HEK293T (cell line): ENCODE results near the gene PDSS2.

ENCODE experiments used
- CTCF ChIA-PET: fragments of 350-600 bp; formaldehyde crosslinking; extraction: SDS; loops from one replicate; lab custom pipeline; 2021; ENCODE audit warnings: antibody characterized with exemption, inconsistent platforms; lab: Yijun Ruan, JAX
- POLR2A ChIA-PET: fragments of 350-600 bp; formaldehyde crosslinking; extraction: SDS; loops from one replicate; lab custom pipeline; 2020; ENCODE audit warnings: antibody characterized with exemption, inconsistent platforms; lab: Yijun Ruan, JAX
- DNase-seq: peaks from one replicate; pipeline ENCODE4 v3.0.0; 2012; ENCODE audit warnings: mixed read lengths; ENCODE audit errors: extremely low spot score
- ARNT ChIP-seq: fragments of 450-650 bp; IDR thresholded peaks from 2 replicates; pipeline ENCODE4 v1.6.1; 2017; ENCODE audit warnings: mild to moderate bottlenecking
- BHLHE40 ChIP-seq: fragments of 450-650 bp; IDR thresholded peaks from 2 replicates; pipeline ENCODE4 v1.6.1; 2016; ENCODE audit warnings: mild to moderate bottlenecking, moderate library complexity, borderline replicate concordance
- CTBP1 ChIP-seq: fragments of 450-650 bp; IDR thresholded peaks from 2 replicates; pipeline ENCODE4 v1.6.1; 2016; ENCODE audit warnings: borderline replicate concordance
- ELF4 ChIP-seq: fragments of 450-650 bp; IDR thresholded peaks from 2 replicates; pipeline ENCODE4 v1.6.1; 2017; ENCODE audit warnings: antibody characterized with exemption
- FOXA1 ChIP-seq: fragments of 450-650 bp; IDR thresholded peaks from 2 replicates; pipeline ENCODE4 v1.6.1; 2016; ENCODE audit warnings: mild to moderate bottlenecking
- FOXK2 ChIP-seq: fragments of 450-650 bp; IDR thresholded peaks from 2 replicates; pipeline ENCODE4 v1.6.1; 2016; ENCODE audit warnings: mild to moderate bottlenecking
- FOXM1 ChIP-seq: fragments of 450-650 bp; IDR thresholded peaks from 2 replicates; pipeline ENCODE4 v1.6.1; 2017; ENCODE audit warnings: mild to moderate bottlenecking, borderline replicate concordance
- HDGF ChIP-seq: fragments of 450-650 bp; IDR thresholded peaks from 2 replicates; pipeline ENCODE4 v1.6.1; 2017; ENCODE audit warnings: antibody characterized with exemption, borderline replicate concordance
- L3MBTL2 ChIP-seq: fragments of 450-650 bp; conservative IDR thresholded peaks from 2 replicates; pipeline ENCODE4 v1.6.1; 2016; ENCODE audit warnings: mild to moderate bottlenecking
- LEF1 ChIP-seq: fragments of 450-650 bp; IDR thresholded peaks from 2 replicates; pipeline ENCODE4 v1.6.1; 2017; ENCODE audit warnings: mild to moderate bottlenecking, borderline replicate concordance
- NFRKB ChIP-seq: fragments of 450-650 bp; IDR thresholded peaks from 2 replicates; pipeline ENCODE4 v1.6.1; 2016; ENCODE audit warnings: mild to moderate bottlenecking, moderate library complexity
- PKNOX1 ChIP-seq: fragments of 450-650 bp; IDR thresholded peaks from 2 replicates; pipeline ENCODE4 v1.6.1; 2016
- SP1 ChIP-seq: fragments of 450-650 bp; IDR thresholded peaks from 2 replicates; pipeline ENCODE4 v1.6.1; 2017
- SUZ12 ChIP-seq: fragments of 450-650 bp; IDR thresholded peaks from 2 replicates; pipeline ENCODE4 v1.6.1; 2016; ENCODE audit warnings: mild to moderate bottlenecking
- TARDBP ChIP-seq: fragments of 450-650 bp; IDR thresholded peaks from 2 replicates; pipeline ENCODE4 v1.6.1; 2016
- ZNF384 ChIP-seq: fragments of 450-650 bp; IDR thresholded peaks from 2 replicates; pipeline ENCODE4 v1.6.1; 2016

PDSS2 gene

GRCh38 chr6:107344383-107344782, 115.0 kb downstream of the PDSS2 start:
- DNase-seq: no peak
- TF ChIP-seq TARDBP (no peak), ARNT (no peak), BHLHE40 (no peak), ZNF384 (no peak), NFRKB (no peak), FOXM1 (no peak), ELF4 (no peak), FOXA1 (no peak), L3MBTL2 (no peak), CTBP1 (no peak)
- ChIA-PET POLR2A (no interaction called here), CTCF (no interaction called here)

GRCh38 chr6:107342144-107342543, 117.2 kb downstream of the PDSS2 start:
- POLR2A ChIA-PET: interaction anchor here (0.5 to 0.6 kb wide), 2 partner anchors 83 to 117 kb away, joined by 3 read pairs; partner anchors contain the start of gene PDSS2
- CTCF ChIA-PET: no interaction called here
- no peak for DNase-seq

GRCh38 chr6:107340881-107341280, 118.5 kb downstream of the PDSS2 start:
- ChIA-PET POLR2A (no interaction called here), CTCF (no interaction called here)
- TF ChIP-seq ZNF384 (no peak), PKNOX1 (no peak), BHLHE40 (no peak), NFRKB (no peak), LEF1 (no peak), SUZ12 (no peak), TARDBP (no peak), L3MBTL2 (no peak)
- no peak for DNase-seq

More at GRCh38 chr6:107342144-107342543, 117.2 kb downstream of the PDSS2 start:
- TF ChIP-seq SP1: no peak
- TF ChIP-seq FOXA1: no peak
- TF ChIP-seq SUZ12: no peak
- TF ChIP-seq LEF1: no peak
- TF ChIP-seq PKNOX1: no peak
- TF ChIP-seq ZNF384: no peak
- no peak for TF ChIP-seq NFRKB
- no peak for TF ChIP-seq FOXK2
- no peak for TF ChIP-seq L3MBTL2
- TF ChIP-seq HDGF: no peak
- TF ChIP-seq CTBP1: no peak

GRCh38 chr6:107337191-107337741, 122.1 kb downstream of the PDSS2 start:
- TF ChIP-seq SUZ12 (no peak), BHLHE40 (no peak), ARNT (no peak), SP1 (no peak), PKNOX1 (no peak), TARDBP (no peak), CTBP1 (no peak), HDGF (no peak), ELF4 (no peak), FOXA1 (no peak), L3MBTL2 (no peak)
- CTCF ChIA-PET: interaction anchor here (0.7 kb wide), 1 partner anchor 79 kb away, joined by 3 read pairs; no protein-coding TSS in a partner anchor

GRCh38 chr6:107334026-107334425, 125.3 kb downstream of the PDSS2 start:
- no peak for TF ChIP-seq ARNT
- TF ChIP-seq ZNF384: no peak
- no peak for TF ChIP-seq HDGF
- TF ChIP-seq CTBP1: no peak
- TF ChIP-seq L3MBTL2: no peak
- no peak for TF ChIP-seq ELF4
- TF ChIP-seq SP1: no peak
- TF ChIP-seq SUZ12: no peak
- POLR2A ChIA-PET: interaction anchor here (0.7 kb wide), 1 partner anchor 10 kb away, joined by 3 read pairs; no protein-coding TSS in a partner anchor
- no peak for DNase-seq
- CTCF ChIA-PET: no interaction called here

More at GRCh38 chr6:107337191-107337741, 122.1 kb downstream of the PDSS2 start:
- DNase-seq: no peak
- POLR2A ChIA-PET: no interaction called here

- POLR2A ChIA-PET: interaction anchor here (0.7 to 1.4 kb wide), 2 partner anchors 10 to 126 kb away, joined by 3 read pairs; partner anchors contain the start of gene PDSS2
- DNase-seq: no peak
- TF ChIP-seq BHLHE40 (no peak), ARNT (no peak), SUZ12 (no peak), FOXK2 (no peak), ELF4 (no peak), TARDBP (no peak), L3MBTL2 (no peak), SP1 (no peak), ZNF384 (no peak), PKNOX1 (no peak), FOXA1 (no peak), FOXM1 (no peak), HDGF (no peak), NFRKB (no peak), CTBP1 (no peak), LEF1 (no peak)
- CTCF ChIA-PET: no interaction called here
Measured at GRCh38 chr6:107333491-107333890, 125.9 kb downstream of the PDSS2 start.
